Esophagus muscularis mucosa (tissue), 4 donors: ENCODE data around the gene STIL. TPM values are rescaled to one million over a fixed set of nuclear protein-coding genes. Genes with fewer than 3 reads are reported as not detected.
"Not testable (repeated sequence)": the region's sequence is repeated elsewhere in the genome, so short reads cannot be mapped to it uniquely, and the experiment has no call there.

Experiments
- DNase-seq: peaks from one replicate; pipeline ENCODE4 v3.0.0-alpha.2; 2017; ENCODE audit errors: extremely low spot score
- H3K27ac ChIP-seq, 4 donors: fragments of 200-600 bp; sonication (generic); replicated peaks in 1 of 4; 1 replicate in 3 of 4; 2 replicates in 1 of 4; pipeline ENCODE4 v1.5.1; 2016 to 2019; ENCODE audit warnings: mild to moderate bottlenecking in 1 of 4
- H3K27me3 ChIP-seq, 4 donors: fragments of 200-600 bp; sonication (generic); one replicate each; pipeline versions ENCODE4 v1.5.1 to v1.6.0; 2016 to 2019
- H3K36me3 ChIP-seq, 4 donors: fragments of 200-600 bp; sonication (generic); one replicate each; pipeline ENCODE4 v1.5.1; 2016 to 2019
- H3K4me1 ChIP-seq, 4 donors: fragments of 200-600 bp; sonication (generic); one replicate each; pipeline ENCODE4 v1.5.1; 2016 to 2019
- H3K4me3 ChIP-seq, 4 donors: fragments of 200-600 bp; sonication (generic); 1 replicate in 2 of 4; 2 replicates in 2 of 4; pipeline ENCODE4 v1.5.1; 2016 to 2019; ENCODE audit warnings: mild to moderate bottlenecking in 4 of 4, moderate library complexity in 1 of 4
- H3K9me3 ChIP-seq, 4 donors: fragments of 200-600 bp; sonication (generic); 1 replicate in 3 of 4; 2 replicates in 1 of 4; pipeline ENCODE4 v1.5.1; 2016 to 2019
- EP300 ChIP-seq: sonication (generic); formaldehyde crosslinking; IDR thresholded peaks from one replicate; pipeline ENCODE4 v1.6.1; 2017; ENCODE audit warnings: antibody characterized with exemption
- POLR2A ChIP-seq: fragments of 450-650 bp; IDR thresholded peaks from one replicate; pipeline ENCODE4 v1.6.1; 2017; ENCODE audit warnings: antibody characterized with exemption, moderate library complexity, mild to moderate bottlenecking, low read depth
- POLR2AphosphoS5 ChIP-seq, 2 donors: sonication (generic); formaldehyde crosslinking; IDR thresholded peaks; one replicate each; pipeline ENCODE4 v1.6.1; 2017; ENCODE audit warnings: antibody characterized with exemption in 2 of 2
- WGBS: methylation state at CpG from one replicate; pipeline ENCODE4 v1.1.5; 2018; 5-methylcytosine and 5-hydroxymethylcytosine counted together
- intact Hi-C: fragments of 100-400 bp; cut with DNase I; formaldehyde crosslinking; loops from one replicate; pipeline ENCODE4 v1.15.1; 2023
- total RNA-seq, 4 donors: library from RNA; depleted of rRNA; stranded (reverse); fragments of >200 nt; gene quantifications; one replicate each; pipeline versions ENCODE4 v1.1.0 to v1.2.1, GENCODE V29; 2016
- TF ChIP-seq, protein P1 (sequence below), 3 experiments: fragments of 200-600 bp in 2 of 3; fragments of 450-650 bp in 1 of 3; sonication (generic) in 2 of 3; IDR thresholded peaks; one replicate each; pipeline ENCODE4 v1.5.1; 2017 to 2019; ENCODE audit warnings: antibody characterized with exemption in 3 of 3, mild to moderate bottlenecking in 2 of 3, moderate library complexity in 1 of 3

Gene STIL
- total RNA-seq, 4 donors from 2014 or later: 0.06 to 2.5 (median 0.78) TPM

DNA sequence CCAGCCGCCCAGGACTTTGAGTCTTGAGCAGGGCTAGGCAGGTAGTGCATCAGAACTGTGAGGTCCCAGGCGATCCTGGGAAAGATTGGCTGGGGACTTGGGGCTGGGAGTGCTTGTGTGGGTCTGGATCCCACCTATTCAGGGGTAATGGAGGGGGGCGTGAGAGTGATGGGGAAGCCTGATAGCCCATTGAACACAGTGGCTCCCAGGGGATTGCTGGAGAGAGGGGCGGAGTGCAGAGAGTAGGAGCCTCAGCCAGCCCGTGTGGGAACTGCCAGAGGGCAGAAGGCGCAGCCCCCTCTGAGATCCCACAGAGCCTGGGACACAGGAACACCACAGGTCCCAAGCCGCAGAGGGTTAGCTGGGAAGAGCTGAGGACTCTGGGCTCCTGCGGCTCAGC is 104.9 kb downstream of the STIL start:
- Histone ChIP-seq H3K27me3 (peaks cover 0 to 50% (median 0%) of the 10 kb centered on the region in 4 donors), H3K27ac (no peak overlapping the region), H3K9me3 (no peaks in the 10 kb centered on the region), H3K4me1 (peaks cover 0 to 16% (median 12%) of the 10 kb centered on the region in 4 donors), H3K4me3 (no peak overlapping the region), H3K36me3 (no peaks in the 10 kb centered on the region)
- intact Hi-C loops: no loop called here
- 55% methylated on average over 6 of the region's 8 CpGs for WGBS
- no peak for DNase-seq
- no peak for TF ChIP-seq POLR2A

DNA sequence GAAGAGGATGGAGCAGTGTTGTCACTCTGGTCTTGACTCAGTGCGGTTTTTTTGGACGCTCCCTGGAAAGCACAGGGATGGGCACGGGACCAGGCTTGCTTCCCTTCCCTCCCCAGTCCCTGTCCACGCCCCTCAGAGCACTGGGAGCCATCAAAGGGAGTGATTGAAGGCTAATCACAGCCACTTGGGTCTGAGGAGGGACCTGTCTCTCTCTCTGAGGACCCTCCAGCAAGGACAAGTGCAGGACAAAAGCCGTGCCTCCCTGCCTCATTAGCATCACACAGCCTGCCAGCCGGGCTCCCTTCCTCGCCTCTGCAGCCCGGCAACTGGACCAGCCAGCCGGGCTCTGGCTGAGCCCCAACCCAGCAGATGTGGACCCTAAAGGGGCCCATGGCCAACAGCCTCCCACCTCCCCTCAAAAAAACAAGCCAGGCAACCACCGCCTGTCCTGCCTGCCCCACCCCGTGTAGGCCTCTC is 105.5 kb downstream of the STIL start:
- no peak for DNase-seq
- TF ChIP-seq EP300 (no peak), POLR2AphosphoS5 (IDR thresholded peaks at IDR 0.05) (no peak), POLR2A (no peak)
- TF ChIP-seq, protein P1, sequence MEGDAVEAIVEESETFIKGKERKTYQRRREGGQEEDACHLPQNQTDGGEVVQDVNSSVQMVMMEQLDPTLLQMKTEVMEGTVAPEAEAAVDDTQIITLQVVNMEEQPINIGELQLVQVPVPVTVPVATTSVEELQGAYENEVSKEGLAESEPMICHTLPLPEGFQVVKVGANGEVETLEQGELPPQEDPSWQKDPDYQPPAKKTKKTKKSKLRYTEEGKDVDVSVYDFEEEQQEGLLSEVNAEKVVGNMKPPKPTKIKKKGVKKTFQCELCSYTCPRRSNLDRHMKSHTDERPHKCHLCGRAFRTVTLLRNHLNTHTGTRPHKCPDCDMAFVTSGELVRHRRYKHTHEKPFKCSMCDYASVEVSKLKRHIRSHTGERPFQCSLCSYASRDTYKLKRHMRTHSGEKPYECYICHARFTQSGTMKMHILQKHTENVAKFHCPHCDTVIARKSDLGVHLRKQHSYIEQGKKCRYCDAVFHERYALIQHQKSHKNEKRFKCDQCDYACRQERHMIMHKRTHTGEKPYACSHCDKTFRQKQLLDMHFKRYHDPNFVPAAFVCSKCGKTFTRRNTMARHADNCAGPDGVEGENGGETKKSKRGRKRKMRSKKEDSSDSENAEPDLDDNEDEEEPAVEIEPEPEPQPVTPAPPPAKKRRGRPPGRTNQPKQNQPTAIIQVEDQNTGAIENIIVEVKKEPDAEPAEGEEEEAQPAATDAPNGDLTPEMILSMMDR (IDR thresholded peaks at IDR 0.05): no peak

DNA sequence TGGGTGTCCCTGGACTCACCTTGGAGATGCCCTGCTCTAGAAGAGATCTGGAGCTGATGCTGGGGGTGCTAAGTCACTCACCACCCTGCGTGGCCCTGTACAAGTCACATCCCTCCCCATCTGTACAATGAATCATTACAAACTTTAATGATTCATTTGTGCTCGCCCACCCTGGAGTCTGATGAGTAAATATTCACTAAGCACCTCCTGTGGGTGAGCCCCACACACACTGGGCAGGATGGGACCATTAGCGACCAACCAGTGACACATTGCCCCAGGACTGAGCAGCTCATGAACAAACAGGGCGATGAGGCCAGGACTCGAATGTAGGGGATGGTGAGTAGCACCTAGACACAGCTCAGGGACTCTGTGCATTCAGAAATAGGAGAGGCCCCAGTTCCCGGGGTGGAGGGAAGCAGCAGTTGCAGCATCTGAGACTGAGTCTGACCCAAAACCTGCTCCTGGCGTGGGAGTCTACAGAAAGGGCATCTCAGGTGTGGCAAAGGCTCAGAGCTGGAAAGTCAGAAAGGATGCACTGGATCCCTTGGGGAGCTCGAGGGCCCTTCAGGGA is 106.1 kb downstream of the STIL start:
- H3K27me3 ChIP-seq: peaks cover 0 to 51% (median 0%) of the 10 kb centered on the region in 4 donors
- H3K27ac ChIP-seq: no peak overlapping the region
- H3K36me3 ChIP-seq: no peaks in the 10 kb centered on the region
- H3K4me3 ChIP-seq: no peak overlapping the region
- DNase-seq: no peak
- no peak for TF ChIP-seq POLR2A
- TF ChIP-seq EP300: no peak
- no peak for TF ChIP-seq POLR2AphosphoS5 (IDR thresholded peaks at IDR 0.05)
- TF ChIP-seq, protein P1 (IDR thresholded peaks at IDR 0.05): no peak
- peaks cover 0 to 4% (median 0%) of the 10 kb centered on the region in 4 donors for H3K9me3 ChIP-seq
- WGBS: 77% methylated on average over 8 of the region's 8 CpGs
- intact Hi-C loops: no loop called here
- peaks cover 0 to 16% (median 12%) of the 10 kb centered on the region in 4 donors for H3K4me1 ChIP-seq

More for the DNA sequence above, 105.5 kb downstream of the STIL start:
- intact Hi-C loops: no loop called here
- no peak overlapping the region for H3K27ac ChIP-seq
- no peaks in the 10 kb centered on the region for H3K9me3 ChIP-seq
- WGBS: 55% methylated on average over 7 of the region's 11 CpGs
- H3K4me3 ChIP-seq: no peak overlapping the region
- H3K36me3 ChIP-seq: no peaks in the 10 kb centered on the region
- peaks cover 0 to 16% (median 12%) of the 10 kb centered on the region in 4 donors for H3K4me1 ChIP-seq
- H3K27me3 ChIP-seq: peaks cover 0 to 51% (median 0%) of the 10 kb centered on the region in 4 donors

DNA sequence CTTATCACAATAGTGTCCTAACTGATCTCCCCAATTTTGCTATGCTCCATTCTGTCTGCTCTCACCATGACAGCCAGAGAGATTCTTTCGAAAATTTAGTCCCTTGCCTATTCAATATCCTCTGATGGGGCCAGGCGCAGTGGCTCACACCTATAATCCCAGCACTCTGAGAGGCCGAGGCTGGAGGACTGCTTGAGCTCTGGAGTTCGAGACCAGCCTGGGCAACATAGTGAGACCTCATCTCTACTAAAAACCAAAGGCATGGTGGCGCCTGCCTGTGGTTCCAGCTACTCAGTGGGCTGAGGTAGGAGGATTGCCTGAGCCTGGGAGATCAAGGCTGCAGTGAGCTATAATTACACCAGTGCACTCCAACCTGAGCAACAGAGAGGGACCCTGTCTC is 108.0 kb downstream of the STIL start:
- Histone ChIP-seq H3K36me3 (no peaks in the 10 kb centered on the region), H3K27me3 (peaks cover 0 to 51% (median 0%) of the 10 kb centered on the region in 4 donors), H3K4me1 (peaks cover 0 to 1% (median 0%) of the 10 kb centered on the region in 4 donors), H3K9me3 (peaks cover 0 to 5% (median 0%) of the 10 kb centered on the region in 4 donors), H3K4me3 (no peak overlapping the region), H3K27ac (no peak overlapping the region)
- TF ChIP-seq, protein P1 (IDR thresholded peaks at IDR 0.05): no peak
- TF ChIP-seq EP300: no peak
- TF ChIP-seq POLR2AphosphoS5 (IDR thresholded peaks at IDR 0.05): no peak
- no peak for TF ChIP-seq POLR2A
- intact Hi-C loops: no loop called here
- WGBS: 97% methylated on average over 5 of the region's 5 CpGs
- no peak for DNase-seq

DNA sequence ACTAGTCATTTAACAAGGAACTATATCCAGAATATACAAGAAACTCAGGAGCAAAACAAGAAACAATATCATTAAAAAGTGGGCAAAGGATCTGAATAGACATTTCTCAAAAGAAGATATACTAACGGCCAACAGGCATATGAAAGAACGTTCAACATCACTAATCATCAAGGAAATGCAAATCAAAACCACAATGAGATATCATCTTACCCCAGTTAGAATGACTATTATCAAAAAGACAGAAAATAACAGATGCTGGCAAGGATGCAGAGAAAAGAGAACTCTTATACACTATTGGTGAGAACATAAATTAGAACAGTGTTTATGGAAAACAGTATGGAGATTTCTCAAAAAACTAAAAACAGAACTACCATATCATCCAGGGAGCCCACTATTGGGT is 110.4 kb downstream of the STIL start:
- 29% methylated on average over 2 of the region's 2 CpGs for WGBS
- H3K36me3 ChIP-seq, intact Hi-C loops, H3K9me3 ChIP-seq, H3K27ac ChIP-seq, H3K4me3 ChIP-seq, H3K4me1 ChIP-seq, DNase-seq: not testable (repeated sequence)
- peaks cover 0 to 40% (median 0%) of the 10 kb centered on the region in 4 donors for H3K27me3 ChIP-seq

DNA sequence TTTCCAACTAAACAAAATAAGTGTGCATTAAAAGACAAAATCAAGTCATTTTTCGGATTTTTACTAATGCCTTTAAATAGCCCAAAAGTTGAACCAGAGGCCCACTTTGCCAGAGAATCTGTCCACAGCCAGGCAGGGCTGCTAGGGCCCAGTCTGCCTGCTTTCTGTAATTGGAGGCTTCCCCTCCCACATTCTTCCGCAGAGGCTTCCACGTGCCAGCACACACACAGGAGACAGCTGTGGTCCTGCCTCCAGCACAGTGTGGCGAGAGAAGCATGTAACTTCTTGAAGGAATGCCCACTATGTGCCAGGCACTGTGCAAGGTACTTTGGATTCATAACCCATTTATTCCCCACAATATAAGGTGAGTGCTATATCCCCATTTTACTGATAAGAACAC is 112.8 kb downstream of the STIL start:
- TF ChIP-seq EP300: no peak
- TF ChIP-seq POLR2AphosphoS5 (IDR thresholded peaks at IDR 0.05): no peak
- TF ChIP-seq, protein P1 (IDR thresholded peaks at IDR 0.05): no peak
- TF ChIP-seq POLR2A: no peak
- H3K27me3 ChIP-seq: peaks cover 0 to 54% (median 0%) of the 10 kb centered on the region in 4 donors
- DNase-seq: no peak

More for the DNA sequence above, 112.8 kb downstream of the STIL start:
- Histone ChIP-seq H3K4me3 (no peak overlapping the region), H3K4me1 (no peaks in the 10 kb centered on the region), H3K36me3 (no peaks in the 10 kb centered on the region), H3K27ac (no peak overlapping the region), H3K9me3 (peaks cover 0 to 5% (median 0%) of the 10 kb centered on the region in 4 donors)
- 35% methylated on average over 4 of the region's 4 CpGs for WGBS
- intact Hi-C loops: no loop called here
